Measurements from ENCODE around the gene MAST4. TPM values are rescaled to one million over a fixed set of nuclear protein-coding genes. Genes with fewer than 3 reads are reported as not detected.
A peak's percentile ranks its signal among the peaks of the same experiment; 100 is the strongest.

MAST4 gene
- total and polyA plus RNA-seq, 4 donors: 3.7 to 9.5 (median 6.5) TPM

DNA sequence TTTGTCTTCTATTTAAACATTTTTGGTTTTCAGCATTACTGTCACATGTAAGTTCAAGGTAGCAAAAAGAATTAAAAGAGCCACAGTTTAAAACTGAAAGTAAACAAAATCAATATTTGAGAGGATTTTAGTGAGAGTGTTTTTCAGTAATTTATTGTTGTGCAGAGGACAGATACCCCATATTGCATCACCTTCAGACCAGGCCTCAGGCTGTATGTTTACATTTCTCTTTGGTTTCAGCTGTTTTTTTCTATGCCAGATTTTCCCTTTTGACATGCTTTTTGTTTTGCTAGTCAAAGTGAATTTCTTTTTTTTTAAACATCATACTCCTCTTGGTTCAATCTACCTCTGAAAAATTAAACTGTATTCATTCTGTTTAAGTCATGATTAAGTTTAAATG lies 47.2 kb downstream of the MAST4 start:
- Histone ChIP-seq H3K9me3 (ENCODE audit: control insufficient read depth in 4 of 4, low read length in 3 of 4) (no peaks in the 10 kb centered on the region), H3K27ac (ENCODE audit: low read depth in 1 of 2, low read length in 2 of 2) (peak overlapping the region; percentile 1 to 13), H3K4me3 (ENCODE audit: low read depth in 1 of 3, low read length in 3 of 3) (no peak overlapping the region), H3K9ac (ENCODE audit: low read depth in 1 of 2, low read length in 2 of 2) (peak overlapping the region in 1 of 2 donors; percentile 3), H3K4me1 (ENCODE audit: control insufficient read depth in 4 of 4, insufficient read depth in 4 of 4, low read length in 3 of 4) (peaks cover 0 to 13% (median 2%) of the 10 kb centered on the region in 4 donors), H3K36me3 (ENCODE audit: control insufficient read depth in 4 of 4, insufficient read depth in 3 of 4, low read depth in 1 of 4, low read length in 3 of 4) (no peaks in the 10 kb centered on the region), H3K27me3 (ENCODE audit: control insufficient read depth in 4 of 4, insufficient read depth in 4 of 4, low read length in 3 of 4) (no peaks in the 10 kb centered on the region)
- TF ChIP-seq, protein P1, sequence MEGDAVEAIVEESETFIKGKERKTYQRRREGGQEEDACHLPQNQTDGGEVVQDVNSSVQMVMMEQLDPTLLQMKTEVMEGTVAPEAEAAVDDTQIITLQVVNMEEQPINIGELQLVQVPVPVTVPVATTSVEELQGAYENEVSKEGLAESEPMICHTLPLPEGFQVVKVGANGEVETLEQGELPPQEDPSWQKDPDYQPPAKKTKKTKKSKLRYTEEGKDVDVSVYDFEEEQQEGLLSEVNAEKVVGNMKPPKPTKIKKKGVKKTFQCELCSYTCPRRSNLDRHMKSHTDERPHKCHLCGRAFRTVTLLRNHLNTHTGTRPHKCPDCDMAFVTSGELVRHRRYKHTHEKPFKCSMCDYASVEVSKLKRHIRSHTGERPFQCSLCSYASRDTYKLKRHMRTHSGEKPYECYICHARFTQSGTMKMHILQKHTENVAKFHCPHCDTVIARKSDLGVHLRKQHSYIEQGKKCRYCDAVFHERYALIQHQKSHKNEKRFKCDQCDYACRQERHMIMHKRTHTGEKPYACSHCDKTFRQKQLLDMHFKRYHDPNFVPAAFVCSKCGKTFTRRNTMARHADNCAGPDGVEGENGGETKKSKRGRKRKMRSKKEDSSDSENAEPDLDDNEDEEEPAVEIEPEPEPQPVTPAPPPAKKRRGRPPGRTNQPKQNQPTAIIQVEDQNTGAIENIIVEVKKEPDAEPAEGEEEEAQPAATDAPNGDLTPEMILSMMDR (IDR thresholded peaks at IDR 0.05; ENCODE audit: low read depth, low read length, missing input control): no peak
- TF ChIP-seq HNF4G (IDR thresholded peaks at IDR 0.05): no peak
- TF ChIP-seq TAF1 (conservative IDR thresholded peaks at IDR 0.05): no peak
- TF ChIP-seq FOXA2 (IDR thresholded peaks at IDR 0.05): peak; percentile 34
- TF ChIP-seq SP1 (IDR thresholded peaks at IDR 0.05): peak; percentile 22
- TF ChIP-seq RAD21 (IDR thresholded peaks at IDR 0.05): peak; percentile 7 to 14
- TF ChIP-seq YY1 (IDR thresholded peaks at IDR 0.05): no peak
- TF ChIP-seq, protein P2, sequence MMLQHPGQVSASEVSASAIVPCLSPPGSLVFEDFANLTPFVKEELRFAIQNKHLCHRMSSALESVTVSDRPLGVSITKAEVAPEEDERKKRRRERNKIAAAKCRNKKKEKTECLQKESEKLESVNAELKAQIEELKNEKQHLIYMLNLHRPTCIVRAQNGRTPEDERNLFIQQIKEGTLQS (IDR thresholded peaks at IDR 0.05): peak; percentile 86
- TF ChIP-seq, protein P3, sequence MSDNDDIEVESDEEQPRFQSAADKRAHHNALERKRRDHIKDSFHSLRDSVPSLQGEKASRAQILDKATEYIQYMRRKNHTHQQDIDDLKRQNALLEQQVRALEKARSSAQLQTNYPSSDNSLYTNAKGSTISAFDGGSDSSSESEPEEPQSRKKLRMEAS (IDR thresholded peaks at IDR 0.05): peak; percentile 16
- TF ChIP-seq HNF4A (conservative IDR thresholded peaks at IDR 0.05): peak in 1 of 2 donors; percentile 25
- TF ChIP-seq, protein P4, sequence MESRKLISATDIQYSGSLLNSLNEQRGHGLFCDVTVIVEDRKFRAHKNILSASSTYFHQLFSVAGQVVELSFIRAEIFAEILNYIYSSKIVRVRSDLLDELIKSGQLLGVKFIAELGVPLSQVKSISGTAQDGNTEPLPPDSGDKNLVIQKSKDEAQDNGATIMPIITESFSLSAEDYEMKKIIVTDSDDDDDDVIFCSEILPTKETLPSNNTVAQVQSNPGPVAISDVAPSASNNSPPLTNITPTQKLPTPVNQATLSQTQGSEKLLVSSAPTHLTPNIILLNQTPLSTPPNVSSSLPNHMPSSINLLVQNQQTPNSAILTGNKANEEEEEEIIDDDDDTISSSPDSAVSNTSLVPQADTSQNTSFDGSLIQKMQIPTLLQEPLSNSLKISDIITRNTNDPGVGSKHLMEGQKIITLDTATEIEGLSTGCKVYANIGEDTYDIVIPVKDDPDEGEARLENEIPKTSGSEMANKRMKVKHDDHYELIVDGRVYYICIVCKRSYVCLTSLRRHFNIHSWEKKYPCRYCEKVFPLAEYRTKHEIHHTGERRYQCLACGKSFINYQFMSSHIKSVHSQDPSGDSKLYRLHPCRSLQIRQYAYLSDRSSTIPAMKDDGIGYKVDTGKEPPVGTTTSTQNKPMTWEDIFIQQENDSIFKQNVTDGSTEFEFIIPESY (IDR thresholded peaks at IDR 0.05): no peak
- peak in 1 of 2 donors; percentile 10 for TF ChIP-seq RXRA (IDR thresholded peaks at IDR 0.05)
- no peak for DNase-seq (ENCODE audit: low spot score)

DNA sequence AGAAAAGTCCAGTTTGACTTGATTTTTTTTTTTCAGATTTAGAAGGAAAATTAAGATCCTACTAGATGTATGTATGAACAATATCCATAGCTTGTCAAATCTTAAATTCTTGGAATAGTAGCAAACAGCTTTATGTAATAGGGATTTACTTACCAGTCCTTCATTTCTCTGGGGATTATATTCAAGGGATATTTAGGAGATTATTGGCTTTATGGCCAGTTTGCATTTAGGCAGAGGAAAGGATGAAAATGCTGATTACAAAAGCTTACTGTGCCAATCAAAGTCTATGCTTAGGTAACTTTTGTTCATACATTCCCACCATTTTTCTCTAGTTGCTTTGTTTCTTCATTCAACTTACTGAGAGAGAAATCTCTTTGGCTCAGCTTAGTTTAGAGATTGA lies 47.9 kb downstream of the MAST4 start:
- no peak for TF ChIP-seq RXRA (IDR thresholded peaks at IDR 0.05)
- no peak for TF ChIP-seq SP1 (IDR thresholded peaks at IDR 0.05)
- no peak for TF ChIP-seq FOXA1 (IDR thresholded peaks at IDR 0.05)
- TF ChIP-seq JUND (IDR thresholded peaks at IDR 0.05): no peak
- no peak for TF ChIP-seq YY1 (IDR thresholded peaks at IDR 0.05)
- TF ChIP-seq GABPA (IDR thresholded peaks at IDR 0.05 in 1 of 2, conservative IDR thresholded peaks at IDR 0.05 in 1 of 2): no peak
- no peak for TF ChIP-seq FOXA2 (IDR thresholded peaks at IDR 0.05)
- TF ChIP-seq, protein P3 (IDR thresholded peaks at IDR 0.05): no peak
- TF ChIP-seq EGR1 (IDR thresholded peaks at IDR 0.05; ENCODE audit: low read depth in 2 of 2): no peak
- peaks cover 0 to 13% (median 2%) of the 10 kb centered on the region in 4 donors for H3K4me1 ChIP-seq (ENCODE audit: control insufficient read depth in 4 of 4, insufficient read depth in 4 of 4, low read length in 3 of 4)

More for the DNA sequence above, 47.9 kb downstream of the MAST4 start:
- Histone ChIP-seq H3K9me3 (ENCODE audit: control insufficient read depth in 4 of 4, low read length in 3 of 4) (no peaks in the 10 kb centered on the region), H3K4me3 (ENCODE audit: low read depth in 1 of 3, low read length in 3 of 3) (no peak overlapping the region), H3K27ac (ENCODE audit: low read depth in 1 of 2, low read length in 2 of 2) (no peak overlapping the region), H3K36me3 (ENCODE audit: control insufficient read depth in 4 of 4, insufficient read depth in 3 of 4, low read depth in 1 of 4, low read length in 3 of 4) (no peaks in the 10 kb centered on the region), H3K9ac (ENCODE audit: low read depth in 1 of 2, low read length in 2 of 2) (no peak overlapping the region), H3K27me3 (ENCODE audit: control insufficient read depth in 4 of 4, insufficient read depth in 4 of 4, low read length in 3 of 4) (no peaks in the 10 kb centered on the region)
- no peak for DNase-seq (ENCODE audit: low spot score)

Data from liver (tissue), 9 donors.